PC-3 (cell line): Measurements from ENCODE around the gene PTCD1. TPM values are rescaled to one million over a fixed set of nuclear protein-coding genes. Genes with fewer than 3 reads are reported as not detected.

Experiments
- ATAC-seq: fragments of 200-7000 bp; cut with Tn5 transposase; 2 replicates; pipeline ENCODE4 v1.9.1; 2020; ENCODE audit warnings: mild to moderate bottlenecking, moderate library complexity
- BruUV-seq: library from RNA; stranded (reverse); fragments of 400-500 nt; replicated peaks from 2 replicates; lab custom pipeline; 2021; lab: Mats Ljungman, UMichigan
- CTCF ChIA-PET: fragments of 300-600 bp; sonication (Branson Sonifier 250); formaldehyde crosslinking; loops from one replicate; lab custom pipeline; 2022; ENCODE audit warnings: antibody characterized with exemption; lab: Charles Lee
- POLR2A ChIA-PET: fragments of 300-600 bp; sonication (Branson Sonifier 250); formaldehyde crosslinking; loops from one replicate; lab custom pipeline; 2022; ENCODE audit warnings: antibody characterized with exemption; ENCODE audit not compliant: unreplicated experiment; lab: Charles Lee
- DNase-seq: peaks from one replicate; pipeline ENCODE4 v3.0.0-alpha.2; 2015
- H2AFZ ChIP-seq: fragments of 300-600 bp; sonication (generic); 2 replicates; pipeline ENCODE4 v1.6.0; 2016; ENCODE audit warnings: antibody characterized with exemption, low read length
- H3F3A ChIP-seq: fragments of 300-600 bp; sonication (generic); one replicate; pipeline ENCODE4 v1.6.0; 2017; ENCODE audit warnings: antibody characterized with exemption, low read length, control low read depth, mild to moderate bottlenecking; ENCODE audit not compliant: unreplicated experiment
- H3K27ac ChIP-seq: fragments of 300-600 bp; sonication (generic); 2 replicates; pipeline ENCODE4 v1.5.1; 2016; ENCODE audit warnings: mild to moderate bottlenecking, low read length
- H3K27me3 ChIP-seq: fragments of 300-600 bp; sonication (generic); 2 replicates; pipeline ENCODE4 v1.6.1; 2016; ENCODE audit warnings: low read length, mixed read lengths
- H3K36me3 ChIP-seq: fragments of 300-600 bp; sonication (generic); 2 replicates; pipeline ENCODE4 v1.6.1; 2016; ENCODE audit warnings: low read depth, mixed run types, low read length, mixed read lengths
- H3K4me1 ChIP-seq: fragments of 300-600 bp; sonication (generic); 2 replicates; pipeline ENCODE4 v1.5.1; 2016; ENCODE audit warnings: low read length; ENCODE audit not compliant: insufficient read depth
- H3K4me2 ChIP-seq: fragments of 300-600 bp; sonication (generic); 2 replicates; pipeline ENCODE4 v1.6.0; 2016; ENCODE audit warnings: low read length
- H3K4me3 ChIP-seq: fragments of 300-600 bp; sonication (generic); 2 replicates; pipeline ENCODE4 v1.5.1; 2016; ENCODE audit warnings: mild to moderate bottlenecking, low read length, mixed read lengths
- H3K79me2 ChIP-seq: fragments of 300-600 bp; sonication (generic); 2 replicates; pipeline ENCODE4 v1.6.1; 2017; ENCODE audit warnings: low read length, mixed read lengths
- H3K9ac ChIP-seq: fragments of 300-600 bp; sonication (generic); 2 replicates; pipeline ENCODE4 v1.6.0; 2016; ENCODE audit warnings: mild to moderate bottlenecking, low read length
- H3K9me2 ChIP-seq: fragments of 300-600 bp; sonication (generic); replicated peaks from 2 replicates; pipeline ENCODE4 v1.6.1; 2016; ENCODE audit warnings: mixed run types, low read length, mixed read lengths
- H3K9me3 ChIP-seq: fragments of 300-600 bp; sonication (generic); 2 replicates; pipeline ENCODE4 v1.6.1; 2016; ENCODE audit warnings: low read length, mixed read lengths
- H4K20me1 ChIP-seq: fragments of 300-600 bp; sonication (generic); 2 replicates; pipeline ENCODE4 v1.6.1; 2016; ENCODE audit warnings: low read length, mixed read lengths
- EZH2 ChIP-seq: fragments of 300-600 bp; sonication (generic); IDR thresholded peaks from one replicate; pipeline ENCODE4 v1.6.1; 2017; ENCODE audit warnings: antibody characterized with exemption, mild to moderate bottlenecking, low read length; ENCODE audit not compliant: unreplicated experiment
- EZH2phosphoT487 ChIP-seq: fragments of 300-600 bp; sonication (generic); IDR thresholded peaks from 2 replicates; pipeline ENCODE4 v1.6.1; 2018; ENCODE audit warnings: mild to moderate bottlenecking, antibody characterized with exemption, low read length, borderline replicate concordance
- intact Hi-C: fragments of 100-400 bp; cut with micrococcal nuclease; formaldehyde crosslinking; loops from 2 replicates; pipeline ENCODE4 v1.9.0; 2023
- total RNA-seq: library from RNA; depleted of rRNA; stranded (reverse); fragments of >200 nt; gene quantifications from 2 replicates; pipeline ENCODE4 v1.2.3, GENCODE V29; 2014
- TF ChIP-seq, protein P1 (sequence below): fragments of 300-600 bp; sonication (generic); conservative IDR thresholded peaks from 2 replicates; pipeline ENCODE4 v1.5.1; 2017; ENCODE audit warnings: antibody characterized with exemption, low read depth, mild to moderate bottlenecking, low read length

The PTCD1 gene
- total RNA-seq, 1 experiment from 2014 or later, result 10.4 TPM

GRCh38 chr7:99460651-99461050 is 22.1 kb upstream of the PTCD1 start:
- H3K27ac ChIP-seq, result no peak overlapping the region
- CTCF ChIA-PET, result no interaction called here
- peaks cover 37% of the 10 kb centered on the region for H4K20me1 ChIP-seq

DNA sequence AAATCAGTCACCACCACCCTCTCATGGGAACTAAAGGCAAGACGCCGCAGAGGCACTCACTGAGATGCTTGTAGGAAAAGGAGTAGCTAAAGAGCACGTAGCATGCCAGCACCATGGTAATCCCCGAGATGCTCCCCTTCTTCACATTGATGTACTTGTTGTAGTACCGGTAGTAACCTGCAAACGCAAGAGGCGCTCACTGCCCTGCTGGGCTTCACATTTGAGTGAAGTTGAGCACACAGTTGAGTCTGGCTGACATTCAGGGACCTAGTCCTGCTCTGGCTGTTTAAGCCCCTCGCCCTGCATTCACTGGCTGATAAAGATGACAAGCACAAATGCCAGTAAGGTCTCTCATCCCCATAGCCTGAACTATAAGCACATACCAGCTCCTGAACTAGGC is 20.5 kb upstream of the PTCD1 start:
- Histone ChIP-seq H3K4me2 (no peak overlapping the region), H3K9me3 (no peaks in the 10 kb centered on the region), H4K20me1 (peaks cover 37% of the 10 kb centered on the region), H3K36me3 (peaks cover 49% of the 10 kb centered on the region), H2AFZ (no peak overlapping the region), H3K4me3 (no peak overlapping the region), H3K79me2 (peaks cover 60% of the 10 kb centered on the region), H3K4me1 (no peaks in the 10 kb centered on the region), H3K9ac (no peak overlapping the region), H3K9me2 (no peaks in the 10 kb centered on the region), H3K27me3 (no peaks in the 10 kb centered on the region), H3K27ac (no peak overlapping the region), H3F3A (peaks cover 6% of the 10 kb centered on the region)
- ATAC-seq, result peak; percentile 44; the same call in 1 of the 2 replicates
- BruUV-seq, result no TSS peak
- peak; percentile 43 for DNase-seq
- TF ChIP-seq EZH2phosphoT487 (no peak), EZH2 (no peak)
- TF ChIP-seq, protein P1, sequence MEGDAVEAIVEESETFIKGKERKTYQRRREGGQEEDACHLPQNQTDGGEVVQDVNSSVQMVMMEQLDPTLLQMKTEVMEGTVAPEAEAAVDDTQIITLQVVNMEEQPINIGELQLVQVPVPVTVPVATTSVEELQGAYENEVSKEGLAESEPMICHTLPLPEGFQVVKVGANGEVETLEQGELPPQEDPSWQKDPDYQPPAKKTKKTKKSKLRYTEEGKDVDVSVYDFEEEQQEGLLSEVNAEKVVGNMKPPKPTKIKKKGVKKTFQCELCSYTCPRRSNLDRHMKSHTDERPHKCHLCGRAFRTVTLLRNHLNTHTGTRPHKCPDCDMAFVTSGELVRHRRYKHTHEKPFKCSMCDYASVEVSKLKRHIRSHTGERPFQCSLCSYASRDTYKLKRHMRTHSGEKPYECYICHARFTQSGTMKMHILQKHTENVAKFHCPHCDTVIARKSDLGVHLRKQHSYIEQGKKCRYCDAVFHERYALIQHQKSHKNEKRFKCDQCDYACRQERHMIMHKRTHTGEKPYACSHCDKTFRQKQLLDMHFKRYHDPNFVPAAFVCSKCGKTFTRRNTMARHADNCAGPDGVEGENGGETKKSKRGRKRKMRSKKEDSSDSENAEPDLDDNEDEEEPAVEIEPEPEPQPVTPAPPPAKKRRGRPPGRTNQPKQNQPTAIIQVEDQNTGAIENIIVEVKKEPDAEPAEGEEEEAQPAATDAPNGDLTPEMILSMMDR, result peak; percentile 52
- intact Hi-C loops, result no loop called here
- ChIA-PET CTCF (no interaction called here), POLR2A (no interaction called here)

More at GRCh38 chr7:99460651-99461050, 22.1 kb upstream of the PTCD1 start:
- DNase-seq, result no peak
- Histone ChIP-seq H3K9me2 (no peaks in the 10 kb centered on the region), H3K4me1 (0 out of 2 replicates have a peak, but pooled peaks cover 4% of the 10 kb centered on the region), H3K79me2 (peaks cover 75% of the 10 kb centered on the region), H3K36me3 (peaks cover 44% of the 10 kb centered on the region), H3K9me3 (no peaks in the 10 kb centered on the region), H3K4me3 (no peak overlapping the region), H3K4me2 (no peak overlapping the region), H2AFZ (no peak overlapping the region), H3K27me3 (no peaks in the 10 kb centered on the region), H3K9ac (no peak overlapping the region), H3F3A (peaks cover 6% of the 10 kb centered on the region)
- TF ChIP-seq EZH2 (no peak), EZH2phosphoT487 (no peak)
- TF ChIP-seq, protein P1, result no peak
- ATAC-seq, result no peak
- BruUV-seq, result no TSS peak
- intact Hi-C loops, result no loop called here
- POLR2A ChIA-PET, result no interaction called here

GRCh38 chr7:99457650-99458493 is 19.3 kb upstream of the PTCD1 start:
- no peak overlapping the region for H3K4me3 ChIP-seq
- H4K20me1 ChIP-seq, result peaks cover 34% of the 10 kb centered on the region
- intact Hi-C loops, result no loop called here
- TF ChIP-seq EZH2, result no peak
- TF ChIP-seq EZH2phosphoT487, result no peak
- TF ChIP-seq, protein P1, result no peak
- H3F3A ChIP-seq, result peaks cover 6% of the 10 kb centered on the region
- no peak overlapping the region for H3K4me2 ChIP-seq
- H3K36me3 ChIP-seq, result peaks cover 45% of the 10 kb centered on the region
- BruUV-seq, result no TSS peak
- no peaks in the 10 kb centered on the region for H3K9me3 ChIP-seq
- no peaks in the 10 kb centered on the region for H3K27me3 ChIP-seq
- H3K27ac ChIP-seq, result no peak overlapping the region
- H3K4me1 ChIP-seq, result no peaks in the 10 kb centered on the region
- no peaks in the 10 kb centered on the region for H3K9me2 ChIP-seq
- peaks cover 48% of the 10 kb centered on the region for H3K79me2 ChIP-seq
- DNase-seq (no peak), ATAC-seq (no peak)
- ChIA-PET CTCF (interaction anchor here (0.7 kb wide), 1 partner anchor 380 kb away, joined by 4 read pairs; no protein-coding TSS in a partner anchor), POLR2A (no interaction called here)
- no peak overlapping the region for H3K9ac ChIP-seq
- H2AFZ ChIP-seq, result no peak overlapping the region
